ENCODE data around the gene C8G. TPM values are rescaled to one million over a fixed set of nuclear protein-coding genes. Genes with fewer than 3 reads are reported as not detected.

C8G gene
- total RNA-seq, 4 donors from 2014 or later, result 1.7 to 5.2 TPM; not detected in 2

DNA sequence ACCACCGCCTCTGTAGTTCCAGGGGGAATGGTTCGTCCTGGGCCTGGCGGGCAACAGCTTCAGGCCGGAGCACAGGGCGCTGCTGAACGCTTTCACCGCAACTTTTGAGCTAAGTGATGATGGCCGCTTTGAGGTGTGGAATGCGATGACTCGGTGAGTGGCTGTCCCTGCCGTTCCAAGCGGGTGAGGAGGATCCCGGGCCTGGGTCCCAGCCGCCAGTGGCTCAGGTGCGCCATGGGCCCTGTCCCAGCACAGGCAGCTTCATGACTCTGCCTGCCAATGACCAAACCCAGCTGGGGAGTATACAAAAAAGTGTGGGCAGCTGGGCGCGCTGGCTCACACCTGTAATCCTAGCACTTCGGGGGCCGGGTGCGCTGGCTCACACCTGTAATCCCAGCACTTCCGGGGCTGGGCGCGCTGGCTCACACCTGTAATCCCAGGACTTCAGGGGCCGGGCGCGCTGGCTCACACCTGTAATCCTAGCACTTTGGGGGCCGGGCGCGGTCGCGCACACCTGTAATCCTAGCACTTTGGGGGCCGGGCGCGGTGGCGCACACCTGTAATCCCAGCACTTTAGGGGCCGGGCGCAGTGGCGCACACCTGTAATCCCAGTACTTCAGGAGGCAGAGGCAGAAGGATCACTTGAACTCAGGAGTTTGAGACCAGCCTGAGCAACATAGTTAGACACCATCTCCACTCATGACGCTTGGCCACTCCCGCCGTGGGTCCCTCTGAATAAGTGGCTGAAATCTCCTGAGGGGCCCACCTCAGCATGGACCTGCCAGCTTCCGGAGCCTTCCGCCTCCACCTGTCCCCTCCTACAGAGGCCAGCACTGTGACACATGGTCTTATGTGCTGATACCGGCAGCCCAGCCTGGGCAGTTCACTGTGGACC, 8.1 kb downstream of the C8G start:
- H3K4me3 ChIP-seq, result no peak overlapping the region
- H3K27ac ChIP-seq, result no peak overlapping the region
- ATAC-seq (no peak), DNase-seq (no peak)
- TF ChIP-seq POLR2A (IDR thresholded peaks at IDR 0.05), result no peak
- TF ChIP-seq, protein P1, sequence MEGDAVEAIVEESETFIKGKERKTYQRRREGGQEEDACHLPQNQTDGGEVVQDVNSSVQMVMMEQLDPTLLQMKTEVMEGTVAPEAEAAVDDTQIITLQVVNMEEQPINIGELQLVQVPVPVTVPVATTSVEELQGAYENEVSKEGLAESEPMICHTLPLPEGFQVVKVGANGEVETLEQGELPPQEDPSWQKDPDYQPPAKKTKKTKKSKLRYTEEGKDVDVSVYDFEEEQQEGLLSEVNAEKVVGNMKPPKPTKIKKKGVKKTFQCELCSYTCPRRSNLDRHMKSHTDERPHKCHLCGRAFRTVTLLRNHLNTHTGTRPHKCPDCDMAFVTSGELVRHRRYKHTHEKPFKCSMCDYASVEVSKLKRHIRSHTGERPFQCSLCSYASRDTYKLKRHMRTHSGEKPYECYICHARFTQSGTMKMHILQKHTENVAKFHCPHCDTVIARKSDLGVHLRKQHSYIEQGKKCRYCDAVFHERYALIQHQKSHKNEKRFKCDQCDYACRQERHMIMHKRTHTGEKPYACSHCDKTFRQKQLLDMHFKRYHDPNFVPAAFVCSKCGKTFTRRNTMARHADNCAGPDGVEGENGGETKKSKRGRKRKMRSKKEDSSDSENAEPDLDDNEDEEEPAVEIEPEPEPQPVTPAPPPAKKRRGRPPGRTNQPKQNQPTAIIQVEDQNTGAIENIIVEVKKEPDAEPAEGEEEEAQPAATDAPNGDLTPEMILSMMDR (IDR thresholded peaks at IDR 0.05 in 4 of 5, conservative IDR thresholded peaks at IDR 0.05 in 1 of 5), result no peak
- H3K9me3 ChIP-seq, result no peaks in the 10 kb centered on the region
- intact Hi-C loops (cut with DNase I; ENCODE audit: low total_unique reads), result no loop called here
- in situ Hi-C loops (cut with MboI; ENCODE audit: low sequenced_read_pairs in 4 of 4), result no loop called here
- no peaks in the 10 kb centered on the region for H3K27me3 ChIP-seq
- H3K4me1 ChIP-seq, result peaks cover 0 to 14% of the 10 kb centered on the region in 2 donors
- no peaks in the 10 kb centered on the region for H3K36me3 ChIP-seq

DNA sequence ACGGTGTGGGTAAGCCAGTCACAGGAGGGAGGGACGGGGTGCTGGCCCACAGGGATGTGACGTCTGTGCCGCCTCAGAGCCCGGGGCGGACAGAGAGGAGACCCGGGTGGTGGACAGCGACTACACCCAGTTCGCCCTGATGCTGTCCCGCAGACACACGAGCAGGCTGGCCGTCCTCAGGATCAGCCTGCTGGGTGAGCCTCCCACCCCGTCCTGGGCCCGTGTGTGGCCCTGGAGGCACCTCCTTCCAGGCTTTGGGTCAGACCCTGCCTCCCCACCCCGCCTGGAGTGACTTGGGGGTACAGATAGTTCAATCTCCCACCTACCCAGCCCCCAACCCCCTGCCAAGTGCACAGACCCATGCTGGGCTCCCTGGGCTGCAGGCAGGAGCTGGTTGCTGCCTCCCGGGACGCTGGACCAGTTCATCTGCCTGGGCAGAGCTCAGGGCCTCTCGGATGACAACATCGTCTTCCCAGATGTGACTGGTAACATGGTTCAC, 8.8 kb downstream of the C8G start:
- Histone ChIP-seq H3K27me3 (no peaks in the 10 kb centered on the region), H3K4me3 (no peak overlapping the region), H3K27ac (no peak overlapping the region), H3K4me1 (peaks cover 0 to 14% of the 10 kb centered on the region in 2 donors), H3K36me3 (no peaks in the 10 kb centered on the region), H3K9me3 (no peaks in the 10 kb centered on the region)
- DNase-seq (no peak), ATAC-seq (no peak)
- TF ChIP-seq, protein P1 (IDR thresholded peaks at IDR 0.05 in 4 of 5, conservative IDR thresholded peaks at IDR 0.05 in 1 of 5), result no peak
- TF ChIP-seq POLR2A (IDR thresholded peaks at IDR 0.05), result no peak
- in situ Hi-C loops (cut with MboI; ENCODE audit: low sequenced_read_pairs in 4 of 4) (no loop called here), intact Hi-C loops (cut with DNase I; ENCODE audit: low total_unique reads) (no loop called here)

DNA sequence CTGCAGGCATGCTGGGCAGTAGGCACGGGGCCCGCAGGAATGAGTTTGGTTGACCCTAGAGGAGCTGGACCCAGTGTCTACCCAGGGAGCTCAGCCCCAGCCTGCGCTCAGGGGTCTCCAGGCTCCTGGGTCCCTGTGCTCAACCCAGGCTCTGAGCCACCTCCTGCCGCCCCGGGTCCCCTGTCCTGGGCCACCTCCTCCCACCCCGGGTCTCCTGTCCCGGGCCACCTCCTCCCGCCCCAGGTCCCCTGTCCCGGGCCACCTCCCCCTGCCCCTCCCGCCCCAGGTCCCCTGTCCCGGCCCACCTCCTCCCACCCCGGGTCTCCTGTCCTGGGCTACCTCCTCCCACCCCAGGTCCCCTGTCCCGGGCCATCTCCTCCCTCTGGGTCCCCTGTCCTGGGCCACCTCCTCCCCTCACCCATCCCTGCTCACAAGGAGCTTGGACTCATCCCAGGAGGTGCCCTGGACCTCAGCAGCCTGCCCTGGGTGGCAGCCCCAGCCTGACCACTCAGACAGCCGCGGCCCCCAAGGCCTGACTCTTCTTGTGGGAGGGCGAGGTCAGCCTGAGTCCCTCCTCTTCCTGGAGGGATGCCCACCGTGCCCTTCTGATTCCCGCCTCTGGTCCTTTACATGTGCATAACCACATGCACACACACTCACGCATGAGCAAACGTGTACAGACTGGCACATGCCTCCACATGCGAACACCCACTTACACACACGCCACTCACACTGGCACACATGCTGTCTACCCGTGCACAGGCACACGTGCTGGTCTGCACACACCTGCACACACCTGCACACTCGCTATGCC, 9.4 kb downstream of the C8G start:
- H3K27me3 ChIP-seq, result no peaks in the 10 kb centered on the region
- H3K4me3 ChIP-seq, result no peak overlapping the region
- no peak for TF ChIP-seq POLR2A (IDR thresholded peaks at IDR 0.05)
- TF ChIP-seq, protein P1 (IDR thresholded peaks at IDR 0.05 in 4 of 5, conservative IDR thresholded peaks at IDR 0.05 in 1 of 5), result no peak
- ATAC-seq, result no peak
- intact Hi-C loops (cut with DNase I; ENCODE audit: low total_unique reads), result no loop called here
- no peak overlapping the region for H3K27ac ChIP-seq
- no peaks in the 10 kb centered on the region for H3K9me3 ChIP-seq
- H3K4me1 ChIP-seq, result peaks cover 0 to 7% of the 10 kb centered on the region in 2 donors
- in situ Hi-C loops (cut with MboI; ENCODE audit: low sequenced_read_pairs in 4 of 4), result no loop called here
- no peak for DNase-seq
- H3K36me3 ChIP-seq, result no peaks in the 10 kb centered on the region

DNA sequence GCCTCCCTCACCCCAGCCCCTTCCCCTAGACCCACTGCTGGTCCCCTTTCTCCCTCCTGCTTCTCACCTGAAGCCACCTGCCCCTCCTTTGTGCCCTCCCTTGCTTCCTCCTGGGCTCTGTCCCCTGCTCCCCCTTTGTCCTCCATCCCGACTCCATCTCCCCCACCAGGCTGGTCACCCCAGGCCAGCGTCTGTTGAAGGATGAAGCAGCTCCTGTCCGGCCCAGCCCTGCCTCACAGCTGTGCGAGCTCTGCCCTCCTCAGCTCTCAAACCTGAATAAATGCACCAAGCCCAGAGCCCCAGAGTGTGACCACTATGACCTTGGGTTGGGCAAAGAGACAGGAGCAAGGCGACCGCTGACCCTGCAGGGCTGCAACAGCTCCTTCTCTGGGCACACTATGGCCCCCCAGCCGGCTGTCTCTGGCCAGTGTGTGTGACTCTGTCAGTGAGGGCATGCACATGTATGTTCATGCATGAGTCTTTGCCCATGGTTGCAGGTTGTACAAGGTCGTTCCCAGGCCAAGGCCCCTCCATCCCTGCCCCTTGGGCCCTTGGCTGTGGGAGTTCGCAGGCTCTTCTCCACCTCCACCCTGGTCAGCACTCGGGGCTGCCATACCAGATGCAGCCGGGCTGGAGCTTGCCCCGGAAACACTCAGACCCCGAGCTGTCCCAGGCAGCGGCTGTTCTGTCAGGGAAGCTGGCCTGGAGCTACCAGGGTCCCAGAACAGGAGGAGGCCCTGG, 10.3 kb downstream of the C8G start:
- Histone ChIP-seq H3K4me3 (no peak overlapping the region), H3K36me3 (no peaks in the 10 kb centered on the region), H3K27ac (no peak overlapping the region), H3K9me3 (no peaks in the 10 kb centered on the region), H3K27me3 (no peaks in the 10 kb centered on the region), H3K4me1 (peaks cover 0 to 4% of the 10 kb centered on the region in 2 donors)
- intact Hi-C loops (cut with DNase I; ENCODE audit: low total_unique reads) (no loop called here), in situ Hi-C loops (cut with MboI; ENCODE audit: low sequenced_read_pairs in 4 of 4) (no loop called here)
- ATAC-seq (no peak), DNase-seq (no peak)
- no peak for TF ChIP-seq POLR2A (IDR thresholded peaks at IDR 0.05)
- TF ChIP-seq, protein P1 (IDR thresholded peaks at IDR 0.05 in 4 of 5, conservative IDR thresholded peaks at IDR 0.05 in 1 of 5), result no peak
